GM11168 (cell line): ENCODE measurements around the gene HSPA12A.

ENCODE experiments used
- in situ Hi-C: fragments of 300-500 bp; cut with MboI; formaldehyde crosslinking; loops from one replicate; pipeline ENCODE4 v1.12.0; 2022; ENCODE audit warnings: low sequenced_read_pairs; ENCODE audit not compliant: unreplicated experiment

Gene HSPA12A, protein sequence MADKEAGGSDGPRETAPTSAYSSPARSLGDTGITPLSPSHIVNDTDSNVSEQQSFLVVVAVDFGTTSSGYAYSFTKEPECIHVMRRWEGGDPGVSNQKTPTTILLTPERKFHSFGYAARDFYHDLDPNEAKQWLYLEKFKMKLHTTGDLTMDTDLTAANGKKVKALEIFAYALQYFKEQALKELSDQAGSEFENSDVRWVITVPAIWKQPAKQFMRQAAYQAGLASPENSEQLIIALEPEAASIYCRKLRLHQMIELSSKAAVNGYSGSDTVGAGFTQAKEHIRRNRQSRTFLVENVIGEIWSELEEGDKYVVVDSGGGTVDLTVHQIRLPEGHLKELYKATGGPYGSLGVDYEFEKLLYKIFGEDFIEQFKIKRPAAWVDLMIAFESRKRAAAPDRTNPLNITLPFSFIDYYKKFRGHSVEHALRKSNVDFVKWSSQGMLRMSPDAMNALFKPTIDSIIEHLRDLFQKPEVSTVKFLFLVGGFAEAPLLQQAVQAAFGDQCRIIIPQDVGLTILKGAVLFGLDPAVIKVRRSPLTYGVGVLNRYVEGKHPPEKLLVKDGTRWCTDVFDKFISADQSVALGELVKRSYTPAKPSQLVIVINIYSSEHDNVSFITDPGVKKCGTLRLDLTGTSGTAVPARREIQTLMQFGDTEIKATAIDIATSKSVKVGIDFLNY

DNA sequence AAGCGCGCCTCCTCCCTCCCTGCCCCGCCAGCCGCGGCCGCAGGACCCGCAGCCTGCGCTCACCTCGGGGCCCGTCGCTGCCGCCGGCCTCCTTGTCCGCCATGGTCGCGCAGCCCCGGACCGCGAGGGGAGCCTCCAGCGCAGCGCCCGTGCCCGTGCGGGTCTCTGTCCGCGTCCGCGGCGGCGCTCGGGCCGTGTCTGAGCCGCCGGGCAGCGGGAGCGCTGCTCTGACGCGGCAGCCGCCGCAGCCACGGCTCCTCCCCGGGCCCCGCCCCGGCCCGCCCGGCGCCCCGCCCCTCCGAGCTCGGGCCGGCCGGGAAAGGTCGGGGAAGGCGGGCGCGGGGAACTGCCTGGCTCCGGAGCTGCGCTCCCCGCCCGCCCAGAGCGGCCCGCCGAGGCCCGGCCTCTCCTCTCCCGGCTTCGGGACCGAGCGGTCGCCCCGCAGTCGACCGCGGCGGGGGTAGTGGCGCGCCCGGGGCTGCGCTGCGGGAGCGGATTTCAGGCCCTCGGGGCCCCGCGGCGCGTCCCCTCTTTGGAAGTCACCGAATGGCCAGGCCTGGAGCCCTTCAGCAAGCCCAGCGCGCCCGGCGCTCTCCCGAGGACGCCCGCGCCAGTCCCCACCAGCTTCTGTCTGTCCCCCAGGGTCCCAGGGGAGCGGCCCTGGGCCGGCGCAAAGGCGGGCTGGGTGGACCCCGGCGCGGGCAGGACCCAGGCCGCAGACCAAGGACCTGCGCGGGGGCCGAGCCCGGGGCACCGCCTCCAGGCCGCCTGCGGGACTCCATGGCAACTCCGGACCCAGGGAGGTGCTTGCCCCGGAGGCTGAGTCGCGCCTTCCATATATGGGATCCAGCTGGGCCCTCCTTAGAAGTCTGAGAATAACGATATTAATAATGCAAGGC is at the start of gene HSPA12A:
HSPA12A (minus strand) TSS at position 200 of the 899 bp plus-strand sequence; CDS start at position 103, 97 bp downstream.
- in situ Hi-C loops = no loop called here

DNA sequence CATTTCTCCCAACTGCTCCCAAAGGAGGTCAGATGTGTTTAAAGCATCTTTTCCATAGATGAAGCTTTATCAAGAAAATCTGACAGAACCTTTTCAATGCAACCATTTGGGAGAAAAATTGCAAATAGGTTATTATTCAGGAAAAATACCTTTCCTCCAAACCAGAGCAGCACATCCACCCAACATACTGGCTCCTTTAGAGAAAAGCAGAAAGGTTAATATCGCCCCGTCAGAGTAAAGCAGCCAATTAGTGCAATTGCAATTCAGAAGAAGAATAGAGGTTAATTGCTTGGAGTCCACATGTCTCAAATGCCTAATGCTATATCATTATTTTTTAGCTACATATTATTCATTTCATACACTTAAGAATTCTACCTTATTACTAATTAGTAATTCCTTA is 48.9 kb upstream of the HSPA12A start:
- in situ Hi-C loops = loop anchor here (10.0 kb wide), 1 partner anchor 384 kb away; no protein-coding TSS in a partner anchor

DNA sequence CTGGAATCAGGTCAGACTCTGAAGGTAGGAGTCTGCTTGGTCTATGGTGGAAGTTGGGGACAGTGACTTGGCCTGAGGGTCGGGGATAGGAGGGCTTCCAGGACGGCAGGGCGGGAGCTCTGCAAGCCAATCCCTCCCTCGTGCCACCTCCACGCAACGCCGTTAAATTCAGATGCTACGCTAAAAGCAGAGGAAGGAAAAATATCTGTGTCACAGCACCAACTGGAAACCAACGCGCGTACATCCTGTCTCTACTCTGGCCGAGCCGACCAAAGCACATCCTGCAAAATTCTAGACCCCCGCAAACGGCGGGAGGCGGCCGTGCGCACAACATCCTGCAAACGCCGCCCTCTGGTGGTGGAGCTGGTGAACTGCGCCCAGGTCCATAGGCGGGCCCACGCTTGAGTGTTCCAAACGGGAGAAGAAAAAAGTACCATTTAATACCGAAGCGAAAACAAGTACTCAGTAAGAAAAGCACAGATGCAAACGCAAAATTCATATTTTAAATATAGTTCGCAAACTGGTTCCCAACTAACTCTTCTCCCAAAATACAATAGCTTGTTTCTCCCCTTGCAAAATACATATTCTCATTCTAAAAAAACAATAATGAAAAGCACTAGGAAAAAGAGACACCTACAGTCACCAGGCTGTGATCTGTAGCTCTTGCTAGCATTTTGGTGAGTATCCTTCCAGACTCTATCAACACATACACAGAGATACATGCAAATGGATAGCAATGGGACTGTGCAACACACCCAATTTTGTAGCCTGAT is 45.7 kb upstream of the HSPA12A start:
- in situ Hi-C loops = no loop called here

DNA sequence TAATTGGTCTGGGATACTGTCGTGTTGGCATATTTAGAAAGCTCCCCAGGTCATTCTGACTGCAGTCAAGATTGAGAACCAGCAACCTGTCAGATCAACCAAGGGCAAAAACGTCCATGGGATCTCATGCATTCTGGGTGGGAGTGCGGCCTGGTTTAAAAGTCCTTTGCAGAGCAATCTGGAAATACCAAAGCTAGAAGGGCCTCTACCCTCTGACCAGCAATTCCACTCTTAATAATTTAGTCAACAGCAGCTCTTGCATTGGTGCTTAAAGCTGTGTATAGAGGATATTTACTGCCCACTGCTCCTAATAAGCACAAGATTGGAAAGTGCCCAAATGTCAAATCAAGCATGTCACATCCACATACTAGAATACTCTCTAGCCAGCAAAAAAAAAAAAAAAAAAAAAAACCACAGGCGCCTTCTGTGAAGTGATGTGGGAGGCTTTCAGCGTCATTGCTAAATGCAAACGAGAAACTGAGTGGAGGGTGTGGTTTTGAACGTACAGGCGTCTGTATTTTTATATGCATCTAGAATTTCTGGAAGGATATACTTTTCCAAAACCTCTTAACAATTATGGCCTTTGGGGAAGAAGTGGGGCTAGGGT is 44.8 kb upstream of the HSPA12A start:
- in situ Hi-C loops = no loop called here

DNA sequence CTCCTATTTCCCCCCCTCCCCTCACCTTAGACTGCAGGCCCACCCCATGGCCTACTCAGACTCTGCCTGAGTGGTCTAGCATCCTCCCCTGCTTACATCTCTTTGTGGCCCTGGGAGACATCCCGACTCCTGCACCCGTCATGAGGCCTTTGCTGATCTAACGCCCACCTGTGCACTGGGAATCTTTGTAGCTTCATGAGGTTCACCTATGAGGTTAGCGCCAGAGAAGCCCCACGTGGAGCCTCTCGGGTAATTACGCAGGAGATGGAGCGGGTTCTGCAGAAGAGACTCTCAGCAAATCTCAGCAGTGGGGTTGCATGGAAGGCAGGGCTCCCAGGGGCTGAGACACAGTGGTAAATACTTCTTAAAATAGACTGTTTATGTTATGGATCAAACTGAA is 43.5 kb upstream of the HSPA12A start:
- in situ Hi-C loops = no loop called here

DNA sequence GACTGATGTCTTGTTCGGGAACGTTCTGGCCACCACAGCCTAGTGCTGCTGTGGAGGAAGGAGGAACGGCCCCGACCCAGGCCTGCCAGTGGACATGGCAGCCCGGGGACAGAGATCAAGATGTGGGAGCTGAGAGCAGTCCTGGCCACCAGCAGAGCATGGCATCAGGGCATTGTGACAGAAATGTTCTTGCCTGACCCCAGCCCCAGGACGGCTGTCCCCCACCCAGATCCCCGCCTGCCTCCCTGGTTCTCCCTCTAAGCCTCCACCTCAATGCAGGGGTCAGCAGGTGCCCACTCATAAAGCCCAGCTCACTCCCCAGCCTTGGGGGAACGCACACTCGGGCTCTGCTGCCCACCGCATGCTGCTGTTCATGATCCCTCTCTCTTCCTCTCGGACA is 42.9 kb upstream of the HSPA12A start:
- in situ Hi-C loops = no loop called here

DNA sequence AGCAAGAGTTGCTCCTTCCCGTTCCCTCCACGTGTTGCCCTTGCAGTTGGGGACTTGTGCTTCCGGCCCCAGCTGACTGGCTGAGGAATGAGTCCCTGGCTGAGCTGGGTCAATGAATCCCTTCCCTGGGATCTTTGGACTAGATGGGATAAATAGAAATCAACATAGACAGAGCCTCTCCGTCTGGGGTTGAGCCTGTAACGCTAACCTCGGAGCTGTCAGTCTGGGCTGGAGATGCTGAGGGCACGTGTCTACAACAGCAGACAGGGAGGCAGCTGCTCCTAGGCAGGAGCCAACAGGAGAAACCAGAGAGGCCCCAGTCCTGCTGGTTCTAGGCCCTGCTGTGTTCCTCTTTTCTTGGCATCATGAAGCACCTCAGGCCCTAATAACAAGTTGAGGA is 42.3 kb upstream of the HSPA12A start:
- in situ Hi-C loops = no loop called here

DNA sequence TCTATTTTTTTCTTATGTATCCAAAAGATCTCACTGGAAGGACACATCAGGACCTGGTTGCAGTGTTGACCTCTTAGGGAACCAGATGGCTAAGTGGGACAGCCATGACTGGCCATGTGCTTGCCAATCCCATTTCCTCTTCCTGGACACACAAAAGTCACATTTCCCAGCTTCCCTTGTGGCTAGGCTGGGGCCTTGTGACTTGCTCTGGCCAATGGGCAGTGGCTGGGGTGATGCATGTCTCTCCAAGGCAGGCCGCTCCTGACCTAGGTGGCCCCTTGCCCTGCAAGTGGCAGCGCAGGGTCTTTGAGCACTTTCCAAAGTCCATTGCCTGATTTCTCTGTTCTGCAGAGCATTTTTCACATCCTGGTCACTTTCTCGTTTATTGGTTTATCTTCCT is 41.7 kb upstream of the HSPA12A start:
- in situ Hi-C loops = no loop called here

DNA sequence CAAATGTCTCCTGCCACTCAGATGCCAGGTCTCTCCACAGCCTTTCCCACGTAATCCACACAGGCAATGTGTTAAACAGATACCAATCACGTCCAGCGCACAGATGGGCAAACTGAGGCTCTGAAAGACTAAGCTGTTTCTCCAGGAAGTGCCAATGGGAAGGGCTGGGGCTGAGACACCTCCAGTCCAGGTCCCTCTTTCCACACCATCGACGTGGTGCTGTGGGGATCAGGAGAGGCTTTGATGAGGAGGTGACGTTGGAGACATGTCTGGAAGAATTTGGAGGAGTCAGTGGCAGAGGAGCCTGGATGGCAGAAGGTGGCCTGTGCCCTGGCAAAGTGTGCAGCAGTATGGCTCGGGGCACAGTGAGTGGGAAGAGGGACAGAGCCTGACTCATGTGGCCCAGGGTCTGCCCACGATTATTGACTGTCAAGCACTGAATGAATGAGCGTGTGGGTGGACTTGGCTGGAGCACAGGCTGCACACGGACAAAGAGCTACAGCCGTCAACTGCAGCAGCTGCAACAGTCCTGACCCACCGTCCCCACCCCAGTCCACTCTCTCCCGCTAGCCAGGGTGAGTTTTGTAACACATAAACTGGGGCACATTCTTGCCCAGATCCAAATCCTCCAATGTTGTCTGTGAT is 40.8 kb upstream of the HSPA12A start:
- in situ Hi-C loops = no loop called here

DNA sequence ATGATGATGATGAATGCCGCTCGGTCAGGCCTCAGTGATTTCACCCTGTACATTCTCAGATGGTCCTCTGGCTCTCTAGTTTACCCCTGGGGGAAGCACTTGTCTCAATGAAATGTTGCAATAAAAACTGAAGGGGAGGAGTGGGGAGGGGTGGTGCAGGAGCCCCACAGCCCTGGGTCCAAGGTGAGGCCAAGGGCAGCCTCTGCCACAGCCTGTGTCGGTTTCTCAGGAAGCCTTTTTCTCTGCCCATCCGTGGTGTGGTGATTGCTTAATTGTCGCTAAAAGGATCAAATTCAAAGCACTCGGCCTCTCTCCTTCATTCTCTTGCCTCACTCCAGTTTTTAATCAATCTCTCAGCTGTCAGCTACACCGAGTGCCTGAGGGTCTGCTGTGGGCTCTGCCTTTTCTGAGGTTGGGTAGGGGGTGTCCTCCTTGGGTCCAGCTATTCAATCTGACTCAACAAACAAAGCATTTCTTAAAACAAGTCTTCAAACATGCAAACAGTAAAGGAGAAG is 39.1 kb upstream of the HSPA12A start:
- in situ Hi-C loops = no loop called here

DNA sequence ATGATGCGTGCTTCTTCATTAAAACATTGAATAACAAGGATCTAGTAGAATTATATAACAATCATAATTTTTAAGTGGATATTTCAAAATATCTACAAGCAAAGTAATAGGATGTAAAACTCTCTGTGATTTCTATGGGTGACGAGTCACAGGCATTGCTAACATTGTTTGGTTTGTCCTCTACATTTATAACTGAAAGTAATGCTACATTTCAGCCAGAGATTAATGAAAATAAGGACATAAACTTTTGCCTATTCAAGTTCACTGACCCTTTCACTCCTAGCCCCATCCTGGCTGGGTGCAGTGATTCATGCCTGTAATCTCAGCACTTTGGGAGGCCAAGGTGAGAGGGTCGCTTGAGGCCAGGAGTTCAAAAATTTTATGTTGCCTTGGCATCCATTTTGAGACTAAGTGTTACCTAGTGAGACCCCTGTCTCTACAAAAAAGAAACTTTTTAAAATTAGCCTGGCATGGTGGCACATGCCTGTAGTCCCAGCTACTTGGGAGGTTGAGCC is 38.4 kb upstream of the HSPA12A start:
- in situ Hi-C loops = no loop called here

DNA sequence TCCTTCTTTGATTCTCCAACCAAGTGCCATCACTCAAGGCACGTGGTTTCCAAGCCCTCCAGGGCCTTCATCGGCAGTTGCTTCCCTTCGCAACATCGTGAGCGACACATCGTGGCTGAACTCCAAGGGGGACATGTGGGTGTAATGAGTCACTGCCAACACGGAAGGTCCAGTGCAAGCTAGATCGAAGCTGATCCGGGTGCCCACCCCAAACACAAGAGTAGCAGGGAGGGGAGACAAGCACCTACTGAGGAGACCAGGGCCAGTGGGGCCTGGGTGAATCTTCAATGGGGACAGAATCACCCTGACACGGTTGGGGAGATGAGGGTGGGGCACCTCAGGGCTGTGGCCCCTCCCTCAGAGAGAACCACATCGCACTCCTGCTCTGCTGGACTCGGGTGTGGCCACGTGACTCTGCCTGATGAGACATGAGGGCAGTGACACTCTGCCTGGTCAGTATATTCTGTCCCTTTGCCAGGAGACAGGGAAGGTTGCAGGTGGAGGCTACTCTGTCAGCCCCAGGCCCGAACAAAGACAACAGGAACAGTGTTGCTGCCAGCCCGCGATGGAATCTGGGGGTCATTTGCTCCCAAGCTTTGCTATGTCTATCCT is 36.8 kb upstream of the HSPA12A start:
- in situ Hi-C loops = no loop called here

DNA sequence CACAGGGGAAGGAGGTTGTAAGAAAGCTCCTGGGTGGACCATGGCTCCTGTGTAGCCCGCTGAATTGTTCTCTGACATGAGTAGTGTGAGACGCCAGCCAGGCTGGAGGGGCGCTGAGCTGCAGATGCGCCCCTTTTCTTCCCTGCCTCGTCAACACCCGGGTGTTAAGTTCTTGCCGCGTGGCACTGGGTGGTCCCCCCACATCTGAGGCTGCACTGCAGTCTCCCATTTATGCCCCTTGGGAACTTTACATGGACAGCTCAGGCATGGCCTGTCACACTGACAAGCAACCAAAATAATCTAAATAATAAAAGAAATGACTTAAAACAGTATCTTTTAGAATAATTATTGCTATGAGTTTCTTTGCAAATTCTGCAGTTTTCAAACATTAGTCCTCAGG is 34.6 kb upstream of the HSPA12A start:
- in situ Hi-C loops = no loop called here

DNA sequence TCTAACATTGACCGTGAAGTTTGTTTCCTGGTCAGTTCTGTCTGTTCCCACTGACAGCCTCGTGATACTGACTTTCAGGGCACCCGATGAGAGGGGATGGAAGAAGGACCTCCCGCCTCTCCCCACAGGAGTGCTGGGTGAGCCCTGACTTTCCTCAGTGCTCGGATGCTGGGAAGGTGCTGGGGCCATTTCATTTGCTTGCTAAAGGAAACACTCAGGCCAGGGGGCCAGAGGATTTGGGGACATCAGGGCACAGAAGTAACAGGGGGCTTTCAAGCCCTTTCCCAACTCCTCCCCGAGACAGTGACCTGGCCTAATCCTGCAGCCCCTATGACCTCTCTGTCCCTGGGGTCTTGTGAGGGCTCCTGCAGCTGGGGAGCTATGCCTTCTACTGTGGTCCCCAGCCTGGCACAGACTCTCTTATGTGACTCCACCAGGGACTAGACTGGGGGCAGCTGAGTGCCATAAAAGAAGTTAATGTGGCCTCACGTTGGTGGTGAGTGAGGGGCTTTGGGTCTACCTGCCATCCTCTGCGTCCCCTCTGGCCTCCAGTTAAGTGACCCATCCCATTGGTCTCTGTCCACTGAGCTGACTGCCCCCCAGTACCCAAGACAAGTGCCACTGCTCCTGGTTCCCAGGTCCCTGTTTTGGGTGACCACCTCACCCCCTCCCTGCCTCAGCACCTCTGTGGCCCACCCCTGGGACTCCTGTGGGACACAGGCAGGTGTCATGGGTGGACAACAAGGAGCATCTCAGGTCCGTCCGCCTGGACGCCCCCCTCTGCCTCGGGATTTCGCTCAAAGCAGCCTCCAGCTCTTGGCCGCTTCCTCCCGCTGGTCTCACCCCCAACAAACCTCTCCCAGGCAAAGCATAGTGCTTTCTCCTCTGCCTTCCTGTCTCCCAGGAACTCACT is 33.4 kb upstream of the HSPA12A start:
- in situ Hi-C loops = no loop called here

DNA sequence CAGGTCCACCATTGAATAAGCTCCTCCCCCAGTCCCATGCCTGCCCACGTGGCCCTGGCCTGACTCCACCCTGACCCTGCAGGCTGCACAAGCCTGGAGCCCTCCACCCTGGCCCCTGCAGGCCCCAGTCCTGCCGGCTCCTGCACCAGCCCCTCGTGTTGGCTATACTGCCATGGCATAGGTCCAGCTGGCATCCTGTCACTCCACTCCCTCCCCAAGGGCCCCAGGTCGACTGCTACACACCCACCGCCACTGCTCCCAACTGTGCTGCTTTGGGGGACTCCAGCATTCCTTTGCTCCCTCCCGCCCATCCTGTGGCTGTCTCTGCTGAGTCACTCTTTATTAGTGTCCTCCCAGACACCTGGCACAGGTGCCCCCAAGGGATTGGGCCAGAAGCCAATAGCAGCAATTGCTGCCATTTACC is 32.4 kb upstream of the HSPA12A start:
- in situ Hi-C loops = no loop called here

DNA sequence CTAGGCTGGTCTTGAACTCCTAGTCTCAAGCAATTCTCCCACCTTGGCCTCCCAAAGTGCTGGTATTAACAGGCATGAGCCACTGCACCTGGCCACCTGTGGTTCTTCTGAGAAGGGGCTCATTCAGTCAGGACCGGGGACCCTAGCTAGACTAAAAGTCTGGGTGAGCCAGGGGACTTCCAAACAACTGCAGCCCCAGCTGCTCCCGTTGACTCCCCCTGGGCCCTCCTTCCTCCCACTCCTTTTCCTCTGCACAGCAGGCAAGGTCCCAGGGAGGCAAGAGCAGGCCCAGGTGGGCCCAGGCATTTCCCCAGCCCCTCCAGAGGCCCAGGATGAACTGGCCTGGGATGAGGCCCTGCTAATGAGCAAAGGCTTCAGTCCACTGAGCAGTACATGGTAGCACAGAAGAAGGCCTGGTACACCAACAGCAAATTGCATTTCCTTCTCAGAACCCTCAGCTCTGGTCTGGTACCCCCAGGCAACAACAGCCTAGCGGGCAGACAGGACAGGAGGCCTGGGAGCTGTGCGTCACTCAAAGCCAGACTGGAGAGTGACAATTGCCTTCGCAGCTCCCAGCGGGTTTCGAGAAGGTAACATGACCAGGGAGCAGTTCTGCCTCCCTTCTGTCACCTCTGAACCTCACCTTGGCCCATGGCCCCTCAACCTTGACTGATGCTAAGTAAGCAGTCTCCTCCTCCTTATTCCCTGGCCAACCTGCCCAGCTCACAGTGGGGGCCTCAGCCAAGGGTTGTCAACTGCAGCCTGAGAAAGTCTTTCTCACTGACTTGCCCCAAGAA is 30.7 kb upstream of the HSPA12A start:
- in situ Hi-C loops = no loop called here
